ENCODE data around the gene CAMTA1.

CAMTA1 gene

DNA sequence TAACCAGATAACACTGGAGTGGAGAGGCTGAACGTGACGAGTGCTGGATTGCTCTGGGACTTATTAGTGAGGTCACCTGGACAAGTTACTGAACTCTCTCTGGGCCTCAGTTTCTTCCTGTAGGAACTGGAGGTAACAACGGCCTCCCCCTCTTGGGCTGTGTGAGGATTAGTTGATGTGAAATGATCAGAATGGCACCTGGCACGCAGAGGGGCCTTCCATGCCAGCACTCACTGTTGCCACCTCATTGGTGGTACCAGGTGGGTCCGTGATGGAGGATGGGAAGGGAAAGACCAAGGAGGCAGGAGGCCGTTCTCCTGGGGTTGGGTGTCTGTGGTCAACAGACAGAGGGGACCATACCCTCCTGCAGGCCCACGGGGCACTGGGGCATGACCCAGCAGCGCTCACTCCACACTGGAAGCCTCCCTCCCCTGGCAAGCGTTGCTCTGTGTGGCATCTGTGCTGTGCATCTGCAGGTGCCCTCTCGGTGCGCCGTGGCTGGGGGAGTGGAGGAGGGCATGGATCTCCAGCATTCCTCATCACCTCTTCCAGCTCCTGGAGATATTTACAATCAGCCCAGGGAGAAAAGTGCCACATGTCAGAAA is 636.3 kb downstream of the CAMTA1 start:
- H3K4me3 ChIP-seq (ENCODE audit: low read depth, low read length) = no peak overlapping the region
- TF ChIP-seq, protein P1, sequence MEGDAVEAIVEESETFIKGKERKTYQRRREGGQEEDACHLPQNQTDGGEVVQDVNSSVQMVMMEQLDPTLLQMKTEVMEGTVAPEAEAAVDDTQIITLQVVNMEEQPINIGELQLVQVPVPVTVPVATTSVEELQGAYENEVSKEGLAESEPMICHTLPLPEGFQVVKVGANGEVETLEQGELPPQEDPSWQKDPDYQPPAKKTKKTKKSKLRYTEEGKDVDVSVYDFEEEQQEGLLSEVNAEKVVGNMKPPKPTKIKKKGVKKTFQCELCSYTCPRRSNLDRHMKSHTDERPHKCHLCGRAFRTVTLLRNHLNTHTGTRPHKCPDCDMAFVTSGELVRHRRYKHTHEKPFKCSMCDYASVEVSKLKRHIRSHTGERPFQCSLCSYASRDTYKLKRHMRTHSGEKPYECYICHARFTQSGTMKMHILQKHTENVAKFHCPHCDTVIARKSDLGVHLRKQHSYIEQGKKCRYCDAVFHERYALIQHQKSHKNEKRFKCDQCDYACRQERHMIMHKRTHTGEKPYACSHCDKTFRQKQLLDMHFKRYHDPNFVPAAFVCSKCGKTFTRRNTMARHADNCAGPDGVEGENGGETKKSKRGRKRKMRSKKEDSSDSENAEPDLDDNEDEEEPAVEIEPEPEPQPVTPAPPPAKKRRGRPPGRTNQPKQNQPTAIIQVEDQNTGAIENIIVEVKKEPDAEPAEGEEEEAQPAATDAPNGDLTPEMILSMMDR (IDR thresholded peaks at IDR 0.05; ENCODE audit: low read depth, low read length, missing control alignments) = no peak
- no peak for DNase-seq (ENCODE audit: low read depth)

DNA sequence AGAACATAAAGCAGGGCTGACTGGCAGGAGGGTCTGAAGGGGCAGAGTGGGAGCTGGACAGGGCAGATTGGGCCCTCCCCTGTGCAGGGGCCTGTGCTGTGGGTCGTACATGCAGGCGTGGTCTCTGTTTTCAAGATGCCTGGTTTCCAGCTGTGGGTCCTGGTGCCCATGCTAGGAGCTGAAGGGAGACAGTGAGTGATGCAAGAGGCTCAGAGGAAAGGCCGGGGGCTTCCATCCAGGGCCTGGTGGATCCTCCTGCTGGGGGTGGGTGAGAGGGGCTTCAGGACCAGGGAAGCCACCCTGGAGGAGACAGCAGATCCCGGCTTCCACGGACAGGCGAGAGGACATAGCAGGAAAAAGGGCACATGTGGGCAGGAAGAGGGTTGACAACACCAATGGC is 636.8 kb downstream of the CAMTA1 start:
- TF ChIP-seq, protein P1 (IDR thresholded peaks at IDR 0.05; ENCODE audit: low read depth, low read length, missing control alignments) = no peak
- DNase-seq (ENCODE audit: low read depth) = no peak
- no peak overlapping the region for H3K4me3 ChIP-seq (ENCODE audit: low read depth, low read length)

DNA sequence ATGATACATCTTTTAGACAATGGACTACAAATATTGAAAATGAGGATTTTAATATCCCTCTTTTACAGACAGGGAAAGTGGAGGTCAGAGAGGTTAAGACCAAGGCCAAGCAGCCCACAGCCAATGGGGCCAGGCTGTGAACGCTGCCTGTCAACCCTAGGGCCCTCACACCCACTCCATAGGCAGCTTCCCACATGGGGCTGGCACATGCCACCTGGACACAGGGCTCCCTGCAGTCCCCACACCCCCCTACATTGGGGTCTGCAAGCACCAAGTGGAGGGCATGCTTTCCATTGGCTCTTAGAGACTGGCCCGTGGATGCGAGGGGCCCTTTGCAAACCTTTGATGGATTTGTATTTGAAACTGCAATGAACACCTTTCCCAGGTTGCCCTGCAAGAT is 637.3 kb downstream of the CAMTA1 start:
- no peak for DNase-seq (ENCODE audit: low read depth)
- TF ChIP-seq, protein P1 (IDR thresholded peaks at IDR 0.05; ENCODE audit: low read depth, low read length, missing control alignments) = no peak
- H3K4me3 ChIP-seq (ENCODE audit: low read depth, low read length) = no peak overlapping the region

DNA sequence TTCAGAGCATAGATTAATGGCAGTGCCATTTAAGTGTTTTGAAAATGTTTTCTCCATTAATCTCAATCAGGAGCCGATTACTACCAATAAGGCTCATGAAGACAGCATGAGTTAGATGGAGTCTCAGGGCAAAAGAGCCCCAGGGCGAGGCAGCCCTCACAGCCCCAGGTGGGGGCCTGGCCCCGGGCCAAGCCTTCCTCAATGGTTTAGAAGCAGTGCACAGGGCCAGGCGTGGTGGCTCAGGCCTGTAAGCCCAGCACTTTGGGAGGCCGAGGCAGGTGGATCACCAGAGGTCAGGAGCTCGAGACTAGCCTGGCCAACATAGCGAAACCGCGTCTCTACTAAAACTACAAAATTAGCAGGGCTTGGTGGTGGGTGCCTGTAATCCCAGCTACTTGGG is 637.7 kb downstream of the CAMTA1 start:
- H3K4me3 ChIP-seq (ENCODE audit: low read depth, low read length) = no peak overlapping the region
- TF ChIP-seq, protein P1 (IDR thresholded peaks at IDR 0.05; ENCODE audit: low read depth, low read length, missing control alignments) = no peak
- DNase-seq (ENCODE audit: low read depth) = no peak

DNA sequence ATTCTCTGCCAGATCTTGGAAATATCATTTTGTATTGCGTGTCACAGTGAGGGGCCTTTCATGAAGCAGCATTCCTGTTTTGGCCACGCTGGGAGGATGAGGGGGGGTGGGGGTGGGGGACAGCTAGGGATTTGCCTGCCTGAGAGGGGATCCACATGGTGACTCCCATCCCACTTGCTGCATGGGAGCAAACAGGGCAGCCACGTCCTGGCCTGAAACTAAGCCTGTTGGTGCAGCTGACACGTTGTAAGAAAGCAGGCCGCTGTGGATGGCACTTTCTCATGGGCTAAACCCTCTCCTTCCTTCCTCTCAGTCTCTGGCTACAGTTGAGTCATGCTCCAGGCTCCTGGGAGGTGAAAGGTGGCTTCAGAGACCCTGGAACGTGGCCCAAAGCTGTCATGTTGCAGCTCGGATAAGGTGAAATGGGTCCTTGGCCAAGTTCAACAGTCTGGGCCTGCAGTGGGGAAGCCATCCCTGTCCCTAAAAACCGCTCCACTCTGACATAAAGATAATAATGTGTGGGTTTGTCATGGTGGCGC is 639.2 kb downstream of the CAMTA1 start:
- TF ChIP-seq, protein P1 (IDR thresholded peaks at IDR 0.05; ENCODE audit: low read depth, low read length, missing control alignments) = no peak
- H3K4me3 ChIP-seq (ENCODE audit: low read depth, low read length) = no peak overlapping the region
- no peak for DNase-seq (ENCODE audit: low read depth)

DNA sequence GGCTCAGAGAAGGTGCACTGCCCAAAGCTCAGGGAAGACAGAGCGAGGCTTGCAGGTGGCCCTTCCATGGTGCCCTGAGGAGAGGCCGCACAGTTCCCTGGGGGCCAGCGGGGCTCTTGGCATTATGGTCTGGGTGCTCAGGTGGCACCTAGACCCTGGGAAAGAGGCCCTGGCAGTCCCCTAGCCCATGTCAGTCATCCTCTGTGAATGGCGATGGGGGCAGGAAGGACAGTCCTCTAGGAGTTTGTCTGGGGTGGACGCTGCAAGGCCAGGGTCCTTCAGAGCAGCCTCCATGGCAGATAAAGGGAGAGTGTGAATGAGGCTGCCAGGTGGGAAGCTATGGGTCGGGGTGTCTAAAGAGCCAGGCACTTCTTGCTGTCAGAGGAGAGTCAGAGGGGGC is 640.0 kb downstream of the CAMTA1 start:
- H3K4me3 ChIP-seq (ENCODE audit: low read depth, low read length) = no peak overlapping the region
- DNase-seq (ENCODE audit: low read depth) = no peak
- TF ChIP-seq, protein P1 (IDR thresholded peaks at IDR 0.05; ENCODE audit: low read depth, low read length, missing control alignments) = no peak

DNA sequence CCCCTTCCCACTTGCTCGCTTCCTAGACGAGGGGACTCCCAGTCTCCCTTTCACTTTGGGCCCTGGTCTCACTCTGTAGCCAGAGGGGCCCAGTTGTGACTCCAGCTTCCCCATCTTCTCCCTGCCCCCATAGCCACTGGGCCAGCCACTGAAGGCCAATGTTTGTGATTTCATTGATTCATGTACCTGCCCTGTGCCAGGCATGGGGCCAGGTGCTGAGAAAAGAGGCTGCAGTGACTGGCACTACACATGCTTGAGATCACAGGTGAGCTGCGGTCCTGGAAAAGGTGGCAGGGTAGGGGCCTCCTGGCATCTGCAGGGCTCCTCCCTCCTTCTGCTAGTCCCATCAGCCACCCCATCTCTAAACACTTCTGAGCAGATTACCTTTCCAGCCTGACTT is 640.5 kb downstream of the CAMTA1 start:
- no peak for DNase-seq (ENCODE audit: low read depth)
- TF ChIP-seq, protein P1 (IDR thresholded peaks at IDR 0.05; ENCODE audit: low read depth, low read length, missing control alignments) = no peak
- no peak overlapping the region for H3K4me3 ChIP-seq (ENCODE audit: low read depth, low read length)

All from GM12864 (cell line).